NCI-H2081 (cell line): Measurements from ENCODE around the gene VAC14.
"Not testable (repeated sequence)": the region's sequence is repeated elsewhere in the genome, so short reads cannot be mapped to it uniquely, and the experiment has no call there.

ENCODE experiments used
- DNase-seq, 2 experiments: peaks; one replicate each; lab custom pipeline; 2025; lab: John Stamatoyannopoulos, UW

VAC14 gene

DNA sequence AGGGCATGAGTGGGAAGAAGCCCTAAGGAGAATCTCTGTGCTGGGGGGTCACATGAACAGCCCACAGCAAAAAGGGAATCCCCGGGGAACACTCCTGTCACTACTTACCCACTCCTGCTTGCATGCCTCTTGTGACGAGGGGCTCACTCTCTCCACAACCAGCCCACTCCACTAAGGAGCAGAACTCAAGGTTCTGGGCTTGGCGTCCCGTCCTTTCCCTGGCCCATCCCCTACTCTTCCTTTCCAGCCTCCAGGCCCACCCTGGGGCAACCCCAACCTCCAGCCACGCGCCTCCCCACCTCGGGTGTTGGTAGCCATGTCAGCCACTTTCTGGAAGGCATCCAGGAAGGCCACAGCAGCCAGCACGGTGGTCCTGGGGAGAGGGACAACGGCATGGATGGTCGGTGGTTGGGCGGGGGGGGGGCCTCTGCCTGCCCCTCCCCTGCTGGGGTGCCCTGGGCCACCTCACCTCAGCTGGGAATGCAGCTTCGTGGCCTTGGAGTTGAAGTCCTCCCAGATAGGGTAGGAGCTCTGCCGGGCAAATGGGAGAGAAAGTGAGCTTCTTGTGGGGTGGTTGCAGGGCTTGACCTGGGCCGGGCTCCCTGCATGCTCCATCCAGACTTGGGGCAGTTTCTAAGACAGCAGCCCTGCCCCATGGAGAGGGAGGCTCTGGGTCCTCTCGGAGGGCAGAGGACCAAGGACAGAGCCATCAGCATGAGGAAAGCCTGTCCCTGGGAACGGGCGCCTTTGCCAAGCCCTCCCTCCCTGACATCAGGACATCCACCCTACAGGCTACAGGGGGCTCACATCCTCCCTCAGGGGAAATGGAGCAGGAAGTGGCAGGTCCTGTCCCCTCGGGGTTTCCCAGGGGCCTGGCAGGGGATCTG lies 120.2 kb downstream of the VAC14 start:
- DNase-seq = no peak

DNA sequence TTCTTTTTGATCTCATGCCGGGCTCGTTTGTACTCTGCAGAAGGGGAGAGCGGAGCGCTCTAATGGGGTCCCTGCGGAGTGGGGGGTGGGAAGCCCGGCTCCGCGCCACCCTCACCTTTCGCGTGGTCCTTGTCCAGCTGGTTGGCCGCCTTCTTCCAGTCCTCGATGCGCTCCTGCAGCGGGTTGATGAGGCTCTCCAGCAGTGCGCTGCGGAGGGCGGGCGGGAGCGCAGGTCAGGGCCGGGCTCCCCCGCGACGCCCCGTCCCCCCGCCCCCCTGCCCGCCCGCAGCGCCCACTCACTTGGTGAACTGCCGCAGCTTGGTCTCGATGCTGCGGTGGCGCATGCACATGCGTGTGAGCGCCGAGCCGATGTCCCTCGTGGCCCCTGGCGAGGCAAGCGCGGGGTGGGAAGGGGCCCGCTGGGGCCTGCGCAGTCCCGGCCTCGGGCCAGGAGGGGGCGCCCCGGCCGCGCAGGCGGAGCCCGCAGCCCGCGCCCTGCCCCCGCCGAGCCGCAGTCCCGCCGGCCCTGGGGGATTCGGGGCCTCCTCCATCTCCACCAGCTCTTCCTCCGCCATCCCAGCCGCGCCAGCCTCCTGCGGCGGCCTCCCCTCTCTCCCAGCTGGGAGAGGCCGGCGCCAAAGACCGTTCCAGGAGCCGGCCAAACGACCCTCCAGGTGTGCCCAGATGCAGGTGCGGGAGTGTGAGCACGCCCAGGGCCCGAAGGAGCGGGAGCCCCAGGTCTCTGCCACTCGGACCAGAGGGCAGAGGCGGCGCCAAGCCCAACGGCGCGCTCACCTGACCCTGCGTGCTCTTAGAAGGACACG lies 121.1 kb downstream of the VAC14 start:
- no peak for DNase-seq

DNA sequence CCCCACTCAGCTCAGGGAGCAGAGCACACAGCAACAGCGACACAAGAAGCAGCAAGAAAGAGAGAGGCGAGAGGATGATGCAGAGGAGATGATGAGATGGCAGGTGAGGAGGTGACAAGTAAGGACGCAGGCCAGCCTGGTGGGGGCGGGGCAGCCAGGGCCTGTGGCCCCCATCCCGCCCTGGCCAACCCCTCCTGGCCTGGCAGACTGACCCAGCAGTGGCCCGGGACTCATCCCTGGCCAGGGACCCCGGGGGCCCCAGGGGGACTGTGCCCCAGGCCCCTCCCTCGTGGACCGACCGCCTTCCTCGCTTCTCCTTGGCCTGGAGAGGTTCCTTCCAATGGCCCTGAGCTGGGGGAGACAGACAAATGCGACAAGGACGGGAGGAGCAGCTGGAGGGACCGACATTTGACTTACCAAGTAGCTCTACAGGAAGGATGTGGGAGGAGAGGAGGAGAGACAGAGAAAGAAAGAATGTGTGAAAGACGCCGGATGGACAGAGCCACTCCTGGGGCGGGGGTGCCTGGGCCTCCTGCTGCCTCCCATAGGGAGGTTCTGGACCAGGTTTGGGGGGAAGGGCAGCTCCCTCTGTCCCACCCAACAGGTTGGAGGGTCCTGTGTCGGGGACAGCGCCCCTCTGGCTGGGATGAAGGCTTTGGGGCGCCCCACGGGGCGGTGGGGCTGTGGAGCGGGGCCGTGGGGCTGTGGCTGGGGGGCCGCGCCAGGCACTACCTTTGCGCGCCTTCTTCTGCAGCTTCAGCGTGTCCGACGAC lies 121.9 kb downstream of the VAC14 start:
- DNase-seq = no peak

DNA sequence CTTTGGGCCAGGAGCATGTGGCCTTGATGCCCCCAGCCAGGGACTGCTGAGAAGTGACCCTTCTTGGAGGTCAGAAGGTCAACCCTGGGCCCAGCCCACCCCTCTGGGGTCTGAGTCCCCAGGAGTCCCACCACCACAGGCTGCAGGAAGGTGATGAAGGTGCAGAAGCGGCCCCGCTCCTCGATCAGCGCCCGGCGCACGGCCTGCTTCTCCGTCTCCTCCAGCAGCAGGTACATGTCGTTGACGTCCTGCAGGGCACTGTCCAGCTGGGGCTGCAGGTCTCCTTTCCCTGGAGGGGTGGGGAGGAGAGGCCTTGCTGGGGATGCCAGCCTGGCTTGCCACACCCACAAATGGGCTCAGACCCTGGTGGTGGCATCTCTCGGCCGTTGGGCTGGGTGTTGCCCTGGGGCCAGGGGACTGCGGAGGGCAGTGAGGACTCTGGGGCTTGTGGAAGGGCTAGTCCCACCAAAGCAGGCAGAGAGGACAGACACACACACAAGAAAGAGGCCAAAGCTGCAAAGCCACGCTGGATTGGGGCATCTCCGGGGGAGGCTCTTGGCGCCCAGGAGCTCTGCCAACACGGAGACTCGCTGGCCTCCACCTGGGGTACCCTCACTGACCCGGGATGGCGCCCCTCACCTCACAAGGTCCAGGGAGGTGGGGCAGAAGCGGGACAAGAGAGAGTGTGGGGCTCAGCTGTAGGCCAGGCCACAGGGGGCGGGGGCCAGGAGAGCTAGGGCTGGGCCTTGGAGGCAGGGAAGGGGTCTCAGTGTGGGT lies 122.6 kb downstream of the VAC14 start:
- DNase-seq = no peak

DNA sequence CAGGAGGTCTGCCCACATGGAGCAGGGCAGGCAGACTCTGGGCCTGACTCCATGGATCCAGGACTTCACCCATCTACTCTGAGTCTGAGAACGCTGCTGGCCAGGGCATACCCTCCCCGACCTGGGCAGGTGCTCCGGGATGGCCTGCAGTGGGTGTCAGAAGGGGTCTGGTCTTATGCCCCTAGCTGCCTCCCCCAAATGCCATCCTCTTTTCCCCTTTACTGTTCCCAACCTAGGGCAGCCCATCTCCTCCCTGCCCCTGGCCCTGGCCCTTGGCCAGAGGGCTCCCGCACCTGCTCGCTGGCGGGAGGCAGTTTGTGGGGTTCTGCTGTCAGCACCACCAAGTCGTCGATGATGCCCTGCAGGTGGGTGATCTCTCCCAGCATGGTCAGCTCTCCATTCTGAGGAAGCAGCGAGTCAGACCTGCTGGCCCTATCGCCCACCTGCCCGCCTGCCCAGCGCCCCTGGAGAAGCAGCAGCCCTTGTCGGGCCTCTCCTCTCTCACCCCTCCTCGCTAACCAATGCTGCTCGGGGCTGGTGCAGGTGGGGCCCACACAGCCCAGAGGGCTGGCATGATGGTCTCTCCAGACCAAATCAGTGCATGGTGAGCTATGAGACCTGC lies 123.3 kb downstream of the VAC14 start:
- DNase-seq = no peak

DNA sequence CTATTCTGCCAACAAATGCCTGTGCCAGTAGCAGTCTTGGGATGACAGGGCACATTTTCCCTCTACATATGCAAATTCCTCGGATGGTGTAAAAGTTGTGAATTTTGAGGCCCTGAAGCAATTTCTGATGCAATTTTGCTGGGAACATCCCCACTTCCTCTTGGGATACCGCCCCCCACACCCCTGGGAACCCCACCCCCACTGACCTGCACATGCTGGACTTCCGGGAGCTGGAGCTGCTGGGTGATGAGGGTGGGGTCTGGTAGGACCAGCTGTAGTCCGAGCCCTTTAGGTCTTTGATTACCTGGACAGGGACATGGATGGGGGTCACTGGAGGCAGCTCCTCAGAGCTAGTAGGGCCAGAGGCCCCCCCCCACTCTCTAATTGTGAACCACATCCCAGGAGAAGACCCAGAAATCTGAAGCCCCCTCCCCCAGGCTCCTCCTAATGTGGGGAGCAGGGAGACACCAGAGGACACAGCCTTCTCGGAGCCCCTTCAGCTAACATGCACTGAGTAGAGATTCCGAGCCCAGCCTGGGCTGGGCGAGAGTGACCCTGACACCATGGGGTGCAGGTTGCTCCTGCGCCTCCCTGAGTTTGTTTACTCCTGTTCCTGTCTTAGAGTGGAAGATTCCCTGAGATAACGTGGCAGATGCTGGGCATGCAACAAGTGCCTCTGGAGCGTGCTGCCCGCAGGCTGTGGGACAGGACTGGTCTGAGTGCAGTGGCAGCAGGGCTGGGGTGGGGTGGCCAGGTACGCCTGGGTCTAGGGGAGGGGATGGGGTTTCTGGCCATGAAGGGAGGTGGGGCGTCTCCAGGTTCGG lies 124.1 kb downstream of the VAC14 start:
- DNase-seq = no peak

DNA sequence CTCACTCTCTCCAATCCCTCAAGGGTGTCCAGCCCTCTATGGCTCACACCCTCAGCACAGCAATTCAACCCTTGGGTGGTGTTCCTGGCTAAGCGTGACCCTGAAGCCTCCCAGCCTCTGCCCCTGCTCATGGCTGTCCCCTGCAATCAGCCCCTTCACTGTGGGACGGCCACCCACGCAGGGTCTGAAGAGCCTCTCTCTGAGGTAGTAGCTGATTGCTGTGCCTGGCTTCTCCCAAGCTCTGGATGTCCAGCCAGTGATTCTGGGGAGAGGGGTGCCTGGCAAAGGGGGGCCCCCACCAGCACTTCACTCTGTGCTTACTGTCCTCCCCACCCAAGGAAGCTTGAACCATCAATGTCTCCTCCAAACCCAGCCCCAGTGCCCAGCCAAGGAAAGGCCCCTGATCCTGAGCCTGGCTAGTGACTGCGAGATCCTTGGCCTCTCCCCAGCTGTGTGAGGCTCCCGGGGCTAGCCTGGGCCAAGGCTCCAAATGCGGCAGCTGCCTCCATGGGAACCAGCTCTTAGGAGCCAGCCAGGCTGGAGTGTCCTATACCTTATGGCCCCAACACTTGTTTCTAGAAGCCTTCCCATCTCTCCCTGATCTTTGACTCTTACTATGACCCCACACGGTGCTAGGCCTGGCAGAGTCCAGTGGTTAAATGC lies 125.0 kb downstream of the VAC14 start:
- no peak for DNase-seq

DNA sequence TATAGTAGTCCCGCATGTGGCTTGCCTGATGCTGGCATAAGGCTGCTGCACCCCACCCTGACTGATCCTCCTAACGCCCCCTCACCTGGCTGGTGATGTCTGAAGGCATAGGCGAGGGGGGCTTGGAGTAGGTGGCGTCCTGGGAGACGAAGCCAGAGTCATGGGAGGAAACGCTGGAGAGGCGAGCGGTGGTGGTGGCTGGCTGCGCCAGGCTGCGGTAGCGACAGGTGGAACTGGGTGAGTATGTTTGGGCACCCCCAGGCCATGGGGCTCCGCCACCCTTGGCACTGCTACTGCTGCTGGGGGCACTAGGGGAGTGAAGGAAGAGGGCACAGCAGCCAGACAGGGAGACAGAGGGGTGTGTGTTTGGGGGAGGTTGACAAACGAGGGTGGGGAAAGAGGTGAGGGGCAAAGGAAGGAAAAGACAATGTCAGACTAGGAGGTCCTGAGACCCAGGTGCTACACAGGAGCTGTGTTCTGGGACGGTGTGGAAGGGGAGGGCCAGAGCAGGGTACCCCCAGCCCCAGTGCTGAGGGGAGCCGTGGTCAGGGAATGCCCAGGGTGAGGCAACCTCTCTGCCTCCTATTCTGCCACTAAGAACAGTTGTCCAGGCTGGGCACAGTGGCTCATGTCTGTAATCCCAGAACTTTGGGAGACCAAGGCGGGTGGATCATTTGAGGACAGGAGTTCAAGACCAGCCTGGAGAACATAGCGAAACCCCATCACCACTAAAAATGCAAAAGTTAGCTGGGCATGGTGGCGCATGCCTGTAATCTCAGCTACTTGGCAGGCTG lies 126.5 kb downstream of the VAC14 start:
- DNase-seq = no peak

DNA sequence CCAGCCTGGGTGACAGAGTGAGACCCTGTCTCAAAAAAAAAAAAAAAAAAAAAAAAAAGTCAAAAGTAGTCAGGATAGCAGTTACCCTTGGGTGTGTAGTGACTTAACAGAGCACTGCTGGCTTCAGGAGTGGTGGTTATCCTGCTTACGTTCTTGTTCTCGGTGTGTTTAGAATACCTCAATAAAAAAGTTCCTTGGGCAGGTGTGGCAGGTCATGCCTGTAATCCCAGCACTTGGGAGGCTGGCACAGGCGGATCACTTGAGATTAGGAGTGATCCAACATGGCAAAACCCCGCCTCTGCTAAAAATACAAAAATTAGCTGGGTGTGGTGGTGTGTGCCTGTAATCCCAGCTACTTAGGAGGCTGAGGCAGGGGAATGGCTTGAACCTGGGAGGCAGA lies 130.0 kb downstream of the VAC14 start:
- not testable (repeated sequence) for DNase-seq

DNA sequence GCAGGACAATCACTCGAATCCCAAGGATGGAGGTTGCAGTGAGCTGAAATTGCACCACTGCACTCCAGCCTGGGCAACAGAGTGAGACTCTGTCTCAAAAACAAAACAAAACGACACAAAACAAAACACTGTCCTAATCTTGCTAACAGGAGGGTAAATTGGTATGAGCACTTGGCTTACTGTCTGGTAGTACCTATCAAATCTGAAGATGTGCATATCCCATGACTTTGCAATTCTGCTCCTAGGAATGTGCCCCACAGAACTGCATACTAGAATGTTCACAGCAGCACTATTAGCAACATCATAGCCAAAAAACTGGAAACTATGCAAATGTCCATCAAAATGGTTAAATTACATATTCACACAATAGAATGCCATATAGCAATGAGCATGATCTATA lies 130.8 kb downstream of the VAC14 start:
- DNase-seq = no peak

DNA sequence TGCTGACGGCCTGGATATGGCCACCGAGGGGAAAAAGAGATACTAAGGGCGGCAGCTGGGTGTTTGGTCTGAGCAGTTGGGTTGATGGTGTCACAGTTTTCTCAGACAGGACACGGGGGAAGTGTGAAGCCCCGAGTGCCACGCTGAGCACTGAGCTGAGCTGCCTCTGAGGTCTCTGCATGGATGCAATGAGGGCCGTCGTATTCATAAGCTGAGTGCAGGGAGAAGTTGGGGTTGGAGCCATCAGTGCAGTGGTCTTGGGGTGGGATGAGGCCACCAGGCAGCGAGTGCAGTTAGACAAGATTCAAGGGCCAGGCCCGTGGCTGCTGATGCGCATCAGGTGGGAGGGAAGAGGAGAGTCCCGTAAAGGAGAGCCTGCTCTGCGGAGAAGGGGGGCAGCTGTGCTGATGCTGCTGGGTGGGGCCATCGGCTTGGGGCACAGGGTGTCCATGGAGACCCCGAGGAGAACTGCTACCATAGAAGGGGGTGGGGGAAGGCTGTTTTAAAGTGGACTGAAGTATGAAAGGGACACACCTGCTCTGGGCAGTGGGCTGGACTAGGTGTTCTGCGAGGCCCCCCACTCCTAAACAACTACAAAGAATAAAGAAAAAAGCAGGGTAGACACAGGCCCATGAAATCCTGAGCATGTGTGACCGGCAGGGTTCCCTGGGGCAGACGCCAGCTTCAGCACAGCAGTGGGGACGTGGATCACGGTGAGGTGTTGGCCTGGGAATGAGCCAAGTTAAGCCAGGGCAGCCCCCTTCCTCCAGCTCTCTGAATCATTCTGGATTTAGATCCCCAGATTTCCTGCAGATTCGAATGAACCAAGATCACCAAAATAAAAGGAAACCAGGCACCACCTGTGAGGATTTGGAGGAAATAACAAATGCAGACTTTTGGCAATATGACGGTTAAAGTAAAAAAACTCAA lies 134.9 kb downstream of the VAC14 start:
- no peak for DNase-seq

DNA sequence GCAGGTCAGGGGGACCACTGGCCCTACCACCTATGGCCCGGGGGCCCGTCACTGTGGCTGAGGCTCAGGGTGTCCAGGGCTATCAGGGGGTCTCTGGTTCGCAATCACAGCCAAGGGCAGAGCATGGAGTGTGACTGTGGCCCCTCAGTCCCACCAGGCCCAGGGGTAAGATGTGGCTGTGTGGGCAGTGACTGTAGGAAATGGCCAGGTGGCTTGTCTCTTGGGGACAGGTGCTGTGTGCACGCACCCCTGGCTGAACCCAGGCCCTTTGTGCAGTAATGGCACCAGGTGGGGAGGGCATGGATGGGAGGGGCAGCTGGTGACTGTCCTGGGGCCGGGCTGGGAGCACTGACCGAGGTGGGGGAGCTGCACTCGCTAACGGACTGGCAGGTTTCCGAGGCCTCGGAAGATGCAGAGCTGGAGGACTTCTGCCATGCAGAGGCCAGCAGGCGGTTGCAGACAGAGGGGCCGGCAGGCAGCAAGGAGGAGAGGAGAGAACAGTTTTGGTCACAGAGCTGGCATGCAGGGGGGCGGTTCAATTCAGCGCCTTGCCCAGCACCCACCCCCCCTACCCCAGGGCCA lies 135.8 kb downstream of the VAC14 start:
- no peak for DNase-seq

DNA sequence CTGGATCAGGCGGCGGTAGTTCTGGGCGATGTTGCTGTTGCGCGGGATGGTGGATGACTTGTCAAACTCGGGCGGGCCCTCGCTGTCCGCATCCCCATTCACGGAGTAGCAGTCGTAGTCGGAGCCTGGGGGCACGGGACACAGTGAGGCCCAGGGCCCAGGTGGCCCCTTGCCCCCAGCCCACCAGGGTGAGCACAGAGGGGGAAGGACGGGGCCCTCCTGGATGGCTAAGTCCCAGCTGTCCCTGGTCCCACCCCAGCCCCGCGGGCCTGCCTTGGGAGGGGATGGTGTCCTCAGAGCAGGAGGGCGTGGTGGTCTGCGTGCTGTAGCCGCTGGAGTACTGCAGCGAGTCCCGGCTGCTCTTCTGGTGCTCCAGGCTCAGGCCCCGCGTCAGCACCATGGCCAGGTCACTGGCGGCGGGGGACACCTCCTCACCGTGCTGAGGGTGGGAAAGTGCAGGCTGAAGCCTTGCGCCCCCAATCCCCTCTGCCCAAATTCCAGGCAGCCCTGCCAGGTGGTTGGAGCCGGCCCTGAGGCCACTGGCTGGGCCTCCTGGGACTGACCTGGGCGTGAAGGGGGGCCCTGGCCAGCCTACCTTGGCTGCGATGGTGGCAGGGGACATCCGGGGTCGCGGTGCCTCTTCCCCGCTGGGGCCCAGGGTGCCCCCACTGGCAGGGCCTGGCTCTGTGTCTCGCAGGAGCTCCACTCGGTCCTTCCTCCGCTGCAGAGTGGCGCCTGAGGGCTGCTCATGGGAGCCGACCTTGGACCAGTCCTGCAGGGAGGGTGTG lies 136.4 kb downstream of the VAC14 start:
- DNase-seq = no peak

DNA sequence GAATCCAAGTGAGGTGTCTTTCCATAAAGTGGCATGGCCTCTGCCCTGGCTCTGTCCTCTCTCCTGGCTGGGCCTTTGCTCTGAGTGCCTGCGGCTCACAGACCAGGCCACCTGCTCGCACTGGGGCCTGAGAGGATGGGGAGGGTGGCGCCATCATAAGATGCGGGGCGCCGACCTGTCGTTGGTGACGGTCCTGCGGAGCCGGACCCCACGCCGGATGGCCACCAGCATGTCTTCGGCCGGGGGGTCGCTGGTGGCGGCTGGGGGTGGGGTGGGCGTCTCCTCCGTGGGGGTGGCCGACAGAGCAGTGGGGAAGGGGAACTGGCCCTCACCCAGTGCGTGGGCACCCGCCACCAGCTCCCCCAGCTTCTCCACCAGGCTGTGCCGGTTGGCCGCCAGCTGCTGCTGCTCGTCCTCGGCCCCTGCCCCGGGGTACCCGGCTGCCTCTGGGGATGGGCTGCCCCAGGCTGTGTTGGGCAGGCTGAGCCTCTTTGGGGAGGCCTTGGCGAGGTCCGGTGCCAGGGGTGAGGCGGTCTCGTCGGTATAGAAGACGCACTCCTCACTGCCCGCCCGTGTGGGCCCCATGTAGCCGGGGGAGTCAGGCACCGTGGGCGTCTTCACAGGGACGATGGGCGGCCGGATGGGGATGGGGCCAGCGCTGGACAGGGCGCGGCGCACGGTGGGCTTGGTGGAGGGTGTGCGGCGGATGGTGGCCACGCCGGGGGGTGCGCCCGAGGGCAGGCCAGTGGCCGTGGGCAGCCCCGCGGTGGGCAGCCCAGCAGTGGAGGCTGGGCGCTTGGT lies 137.2 kb downstream of the VAC14 start:
- DNase-seq = no peak

DNA sequence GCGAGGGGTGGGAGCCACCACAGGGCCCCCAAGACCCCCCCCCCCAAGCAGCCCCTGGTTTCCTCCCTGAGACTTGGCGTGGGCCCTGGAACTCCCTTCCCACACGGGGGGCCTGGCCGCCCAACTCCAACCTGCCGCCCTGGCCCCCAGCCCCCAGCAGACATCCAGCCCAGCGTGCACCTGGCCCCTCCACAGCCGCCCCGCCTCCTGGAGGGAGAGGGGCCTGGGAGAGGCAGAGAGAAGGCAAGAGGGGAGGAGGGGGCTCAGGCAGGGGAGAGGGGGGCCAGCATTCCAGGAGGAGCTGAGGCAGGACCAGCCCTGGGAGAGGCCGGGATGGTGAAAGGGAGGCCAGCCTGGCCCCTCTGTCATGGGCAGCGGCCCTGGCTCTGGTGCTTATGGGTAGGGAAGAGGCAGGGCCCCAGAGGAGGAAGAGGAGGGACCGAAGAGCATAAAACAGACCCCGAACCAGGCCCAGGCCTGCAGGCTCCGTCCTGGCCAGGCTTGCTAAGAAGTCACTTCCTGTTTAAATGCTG lies 137.9 kb downstream of the VAC14 start:
- no peak for DNase-seq
